Dermis blood vessel endothelial cell (primary cell): Measurements from ENCODE around the gene FALEC. TPM values are rescaled to one million over a fixed set of nuclear protein-coding genes. Genes with fewer than 3 reads are reported as not detected.
"Not testable (repeated sequence)": the region's sequence is repeated elsewhere in the genome, so short reads cannot be mapped to it uniquely, and the experiment has no call there.

Experiments
- DNase-seq: peaks from one replicate; pipeline ENCODE4 v3.0.0; 2010
- total RNA-seq: library from RNA; depleted of rRNA; stranded (reverse); fragments of >200 nt; gene quantifications from 2 replicates; pipeline ENCODE4 v1.2.3, GENCODE V29; 2014

The FALEC gene
- total RNA-seq, 1 donor from 2014 or later, result not detected

DNA sequence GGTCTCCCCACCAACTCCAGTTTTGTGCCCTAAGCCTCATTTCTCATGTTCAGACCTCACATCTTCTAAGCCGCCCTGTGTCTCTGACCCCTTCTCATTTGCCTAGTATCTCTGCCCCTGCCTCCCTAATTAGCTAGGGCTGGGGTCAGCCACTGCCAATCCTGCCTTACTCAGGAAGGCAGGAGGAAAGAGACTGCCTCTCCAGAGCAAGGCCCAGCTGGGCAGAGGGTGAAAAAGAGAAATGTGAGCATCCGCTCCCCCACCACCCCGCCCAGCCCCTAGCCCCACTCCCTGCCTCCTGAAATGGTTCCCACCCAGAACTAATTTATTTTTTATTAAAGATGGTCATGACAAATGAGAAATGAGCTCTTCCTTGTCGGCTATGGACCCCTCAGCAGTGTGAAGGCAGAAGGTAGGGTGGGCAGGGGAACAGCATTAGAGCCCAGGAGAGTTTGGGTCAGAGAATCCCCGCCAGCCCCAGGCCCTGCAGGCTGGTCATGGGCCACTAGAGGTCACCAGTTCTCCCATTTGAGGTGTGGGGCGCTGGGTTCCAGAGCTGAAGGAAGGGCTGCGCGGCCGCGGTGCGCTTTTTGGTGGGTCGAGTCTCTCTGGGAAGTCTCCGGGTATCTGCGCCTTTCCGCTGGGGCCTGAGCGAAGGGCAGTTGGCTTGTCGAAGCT is 45.2 kb downstream of the FALEC start:
- DNase-seq, result peak; percentile 90

GRCh38 chr1:150561254-150561973 is 45.9 kb downstream of the FALEC start:
- DNase-seq, result peak; percentile 99

DNA sequence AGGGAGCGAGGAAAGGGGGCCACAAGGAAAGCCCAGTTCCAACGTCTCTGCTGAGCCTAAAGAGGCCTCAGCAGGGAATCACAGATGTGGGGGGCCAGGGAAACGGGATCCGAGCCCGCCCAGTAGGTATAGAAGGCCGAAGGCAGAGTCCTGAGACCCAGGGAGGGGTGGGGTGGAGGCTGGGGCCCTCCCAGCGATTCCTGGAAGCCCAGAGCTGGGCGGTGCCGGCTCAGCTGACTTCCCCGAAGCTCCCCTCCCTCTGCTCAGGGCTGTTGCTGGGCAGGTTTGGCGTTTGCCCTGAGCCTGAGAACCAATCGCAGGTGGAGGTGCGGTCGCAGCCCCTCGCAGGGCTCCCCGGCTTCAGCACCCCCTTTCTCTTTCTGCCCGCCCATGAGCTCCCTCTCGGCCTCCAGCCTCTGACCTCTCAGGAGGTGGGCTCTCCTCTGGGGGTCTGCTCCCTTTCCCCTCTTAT is 46.5 kb downstream of the FALEC start:
- DNase-seq, result peak; percentile 96

DNA sequence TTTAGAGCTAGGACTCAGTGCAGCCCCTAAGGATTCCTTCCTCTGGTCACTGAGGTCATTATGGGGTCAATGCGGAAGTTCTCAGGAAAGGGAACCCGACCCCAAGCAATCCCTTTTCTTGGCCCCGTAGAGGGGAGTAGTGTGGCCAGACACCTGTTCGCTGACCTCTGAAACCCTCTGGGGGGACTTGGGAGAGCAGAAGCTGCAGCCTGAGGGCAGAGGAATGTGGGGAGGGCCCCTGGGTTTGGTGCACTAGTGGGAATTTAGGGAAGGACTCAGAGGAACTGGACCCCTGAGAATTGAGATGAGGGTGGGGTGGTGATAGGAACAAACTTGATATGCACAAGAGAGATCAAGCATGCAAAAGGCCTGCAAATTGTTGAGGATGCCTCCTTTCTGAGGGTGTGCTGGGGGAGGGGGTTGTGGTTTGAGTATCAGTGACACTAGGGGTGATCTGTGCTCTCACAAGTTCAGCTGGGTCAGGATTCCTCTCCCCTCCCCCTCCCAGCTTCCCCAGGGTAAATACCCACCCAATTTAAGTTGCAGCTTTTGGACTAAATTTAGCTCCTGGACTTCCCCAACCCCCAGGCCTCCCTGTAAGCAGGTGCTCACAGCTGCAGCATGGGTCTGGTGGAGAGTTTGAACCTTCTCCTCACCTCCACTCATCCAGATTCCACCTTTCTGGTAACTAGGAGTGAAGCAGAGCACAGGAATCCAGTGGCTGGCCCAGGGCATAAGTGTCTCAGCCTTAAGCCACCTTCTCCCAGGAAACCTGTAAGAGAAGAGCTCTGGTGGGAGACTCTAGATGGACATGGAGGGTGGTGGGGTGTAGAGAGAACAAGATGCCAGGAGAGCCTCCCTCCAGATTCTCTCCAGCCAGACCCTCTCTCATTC is 47.1 kb downstream of the FALEC start:
- peak; percentile 31 for DNase-seq

DNA sequence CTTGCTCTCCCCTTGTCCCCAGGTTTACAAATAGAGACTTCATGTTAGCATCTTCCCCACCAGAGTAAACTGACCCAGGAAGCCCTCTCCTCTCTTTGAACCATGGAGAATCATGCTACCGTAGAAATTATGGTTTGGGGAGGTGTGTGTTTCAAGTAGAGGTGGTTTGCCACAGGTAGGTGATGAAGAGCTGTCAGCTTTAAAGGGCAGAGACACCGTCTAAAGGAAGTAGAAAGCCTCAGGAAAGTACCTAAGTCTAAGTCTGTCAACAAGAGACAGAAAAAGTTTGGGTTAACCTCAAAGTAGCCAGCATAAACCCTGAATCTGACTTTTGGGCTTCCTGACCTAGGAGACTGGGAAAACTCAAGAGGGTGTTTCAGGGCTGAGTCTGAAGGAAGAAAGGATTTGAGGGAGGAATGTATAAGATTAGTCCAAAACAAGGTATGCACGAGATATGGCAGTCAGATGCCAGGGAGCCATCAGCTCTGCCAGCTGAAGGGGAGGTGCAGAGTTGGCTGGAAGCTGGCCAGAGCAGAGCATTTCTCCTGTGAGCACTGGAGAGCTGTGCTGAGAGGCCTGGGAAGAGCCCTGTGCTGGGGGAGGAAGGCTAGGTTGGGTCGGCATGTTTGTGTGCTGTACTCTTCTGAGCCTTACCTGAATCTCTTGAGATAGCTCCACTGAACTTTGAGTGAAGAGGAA is 47.9 kb downstream of the FALEC start:
- peak; percentile 68 for DNase-seq

GRCh38 chr1:150564051-150564991 is 48.8 kb downstream of the FALEC start:
- peak; percentile 21 for DNase-seq

DNA sequence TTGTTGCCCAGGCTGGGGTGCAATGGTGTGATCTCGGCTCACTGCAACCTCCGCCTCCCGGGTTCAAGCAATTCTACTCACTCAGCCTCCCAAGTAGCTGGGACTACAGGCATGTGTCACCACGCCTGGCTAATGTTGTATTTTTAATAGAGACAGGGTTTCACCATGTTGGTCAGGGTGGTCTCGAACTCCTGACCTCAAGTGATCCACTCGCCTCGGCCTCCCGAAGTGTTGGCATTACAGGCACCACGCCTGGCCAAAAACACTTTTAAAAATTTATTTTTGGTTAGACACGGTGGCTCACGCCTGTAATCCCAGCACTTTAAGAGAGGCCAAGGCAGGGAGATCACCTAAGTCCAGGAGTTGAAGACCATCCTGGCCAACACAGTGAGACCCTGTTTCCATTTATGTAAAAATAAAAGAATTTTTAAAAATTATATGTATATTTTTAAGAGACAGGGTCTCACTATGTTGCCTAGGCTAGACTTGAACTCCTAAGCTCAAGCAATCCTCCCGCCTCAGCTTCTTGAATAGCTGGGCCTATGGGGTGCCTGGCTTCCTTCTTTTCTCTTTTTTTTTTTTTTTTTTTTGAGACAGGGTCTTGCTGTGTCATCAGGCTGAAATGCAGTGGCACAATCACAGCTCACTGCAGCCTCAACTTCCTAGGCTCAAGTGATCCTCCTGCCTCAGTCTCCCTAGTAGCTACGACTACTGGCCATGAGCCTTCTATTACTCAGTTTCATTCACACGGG is 49.9 kb downstream of the FALEC start:
- DNase-seq, result not testable (repeated sequence)

GRCh38 chr1:150566589-150567340 is 51.2 kb downstream of the FALEC start:
- DNase-seq, result peak; percentile 68

DNA sequence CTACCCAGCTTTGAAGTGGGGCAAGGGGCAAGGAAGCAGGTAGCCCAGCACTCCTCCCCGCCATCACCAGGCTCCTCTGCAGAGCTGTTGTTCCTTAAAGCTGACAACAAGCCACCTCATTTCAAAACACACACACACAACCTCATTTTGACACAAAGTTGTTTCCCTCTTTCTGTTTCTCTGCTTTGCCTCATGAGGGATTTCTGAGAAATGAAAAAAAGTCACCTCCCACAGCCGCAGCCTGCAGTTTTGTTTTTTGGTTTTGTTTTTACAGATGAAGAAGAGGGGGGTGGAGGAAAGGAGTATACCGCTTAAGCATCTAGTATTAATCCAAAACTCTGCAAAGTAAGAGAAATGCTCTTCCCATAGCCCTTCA is 51.8 kb downstream of the FALEC start:
- DNase-seq, result no peak

GRCh38 chr1:150567717-150568593 is 52.4 kb downstream of the FALEC start:
- peak; percentile 97 for DNase-seq

- no peak for DNase-seq
Observed at GRCh38 chr1:150568594-150568966, 53.0 kb downstream of the FALEC start.

DNA sequence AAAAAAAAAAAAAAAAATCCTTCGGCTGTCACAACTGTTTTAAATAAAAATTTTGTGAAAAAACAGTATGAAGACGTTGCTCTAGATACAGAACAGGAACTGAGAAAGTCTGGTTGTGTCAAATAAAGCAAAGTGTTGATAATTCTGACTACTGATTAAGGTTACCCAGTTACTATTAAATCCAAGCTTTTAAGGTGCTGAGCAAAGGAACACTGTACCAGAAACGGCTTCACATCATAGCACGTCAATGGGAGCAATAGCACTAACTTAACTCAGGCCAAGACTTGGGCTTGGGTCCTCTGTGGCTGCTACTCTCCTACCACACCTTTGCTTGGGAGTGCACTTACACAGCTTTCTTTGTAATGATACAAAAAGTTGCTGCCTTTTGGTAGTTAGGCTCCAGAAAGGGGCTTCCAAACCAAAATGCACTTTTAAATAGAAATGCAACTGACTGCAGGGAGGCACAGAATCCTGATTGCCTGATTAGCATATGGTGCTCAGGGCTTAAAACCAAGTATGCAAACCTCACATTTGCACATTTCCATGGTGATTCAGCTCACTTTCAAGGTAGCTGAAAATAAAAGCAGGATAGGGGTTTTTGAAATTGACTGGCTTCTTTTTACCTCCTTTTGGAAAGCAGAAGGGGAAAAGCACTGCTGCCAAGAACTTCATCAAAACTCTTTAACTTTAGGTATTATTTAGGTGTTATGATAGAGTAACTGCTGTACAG is 57.5 kb downstream of the FALEC start:
- no peak for DNase-seq

DNA sequence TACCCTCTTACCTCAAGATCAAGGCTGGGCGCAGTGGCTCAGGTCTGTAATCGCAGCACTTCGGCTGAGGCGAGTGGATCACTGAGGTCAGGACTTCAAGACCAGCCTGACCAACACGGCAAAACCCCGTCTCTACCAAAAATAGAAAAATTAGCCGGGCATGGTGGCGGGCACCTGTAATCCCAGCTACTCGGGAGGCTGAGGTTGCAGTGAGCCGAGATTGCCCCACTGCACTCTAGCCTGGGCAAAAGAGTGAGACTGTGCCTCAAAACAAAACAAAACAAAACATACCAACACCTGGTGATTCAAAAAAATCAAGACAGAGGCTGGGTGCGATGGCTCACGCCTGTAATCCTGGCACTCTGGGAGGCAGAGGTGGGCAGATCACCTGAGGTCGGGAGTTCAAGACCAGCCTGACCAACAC is 58.1 kb downstream of the FALEC start:
- DNase-seq, result not testable (repeated sequence)

GRCh38 chr1:150574260-150575071 is 58.9 kb downstream of the FALEC start:
- DNase-seq, result no peak

DNA sequence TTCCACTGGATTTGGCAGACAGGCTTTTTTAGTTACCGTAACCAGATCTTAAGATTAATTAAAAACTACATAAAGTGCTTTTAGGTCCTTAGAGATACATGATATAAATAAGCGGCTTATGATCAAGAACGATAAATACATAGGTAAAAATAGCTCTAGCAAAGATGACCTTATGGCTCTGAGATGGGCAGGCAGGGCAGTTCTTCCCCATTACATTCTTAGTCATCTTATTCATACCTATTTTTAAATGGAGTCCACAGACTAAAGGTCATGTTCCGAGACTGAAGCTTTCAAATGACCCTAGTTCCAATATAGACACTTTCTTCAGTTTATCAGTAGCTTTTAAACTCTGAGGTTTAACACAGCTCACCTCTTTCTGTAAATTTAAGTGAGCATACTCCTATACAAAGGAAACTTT is 59.5 kb downstream of the FALEC start:
- DNase-seq, result no peak

DNA sequence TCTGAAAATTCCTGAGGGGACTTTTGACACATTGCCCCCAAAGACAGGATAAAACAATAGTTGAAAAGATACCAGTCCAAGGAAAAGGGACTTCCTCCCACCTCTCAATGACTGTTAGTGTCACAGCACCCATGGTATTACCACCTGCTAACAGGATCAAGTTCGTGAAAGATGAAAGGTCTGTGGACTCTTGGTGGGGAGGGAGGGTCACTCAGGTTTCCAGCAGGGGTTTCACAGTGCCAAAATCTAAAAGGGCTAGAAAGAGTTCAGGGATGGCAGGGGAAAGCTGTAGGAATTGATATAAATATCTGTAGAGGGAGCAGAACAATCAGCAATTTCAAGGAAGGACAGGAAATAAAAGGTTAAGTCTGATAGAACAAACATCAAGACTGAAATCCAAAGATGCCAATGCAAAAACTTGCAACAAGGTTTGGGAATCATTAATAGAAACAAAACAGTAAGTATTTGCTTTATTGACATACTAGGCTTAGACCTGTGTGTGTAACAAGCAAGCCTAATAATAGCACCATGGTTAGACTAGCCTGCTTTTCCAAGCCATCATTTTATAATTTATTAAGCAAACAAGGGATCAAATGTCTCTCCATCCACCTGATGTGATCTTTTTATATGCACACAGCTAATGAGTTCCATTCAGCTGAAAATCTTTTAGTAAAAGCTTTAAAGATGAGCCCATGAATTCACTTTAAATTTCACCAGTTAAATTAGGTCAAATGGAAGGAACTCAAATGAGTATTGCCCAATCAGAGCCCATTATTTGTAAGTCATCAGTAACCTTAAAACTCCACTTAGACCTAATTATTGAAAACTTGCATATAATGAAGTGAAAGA is 60.2 kb downstream of the FALEC start:
- no peak for DNase-seq
